ENCODE data around the gene EEF1E1. TPM values are rescaled to one million over a fixed set of nuclear protein-coding genes. Genes with fewer than 3 reads are reported as not detected.

The EEF1E1 gene
- 60.0 and 89.1 TPM in 2 replicates for total RNA-seq

GRCh38 chr6:8102122-8102958 lies at the start of gene EEF1E1:
Gene EEF1E1, minus strand, starts transcription at chr6:8102548. Its CDS starts 27 bp downstream, at chr6:8102521.

GRCh38 chr6:8063761-8064637 lies 38.3 kb downstream of the EEF1E1 start, which contains the start of gene BLOC1S5:
Gene BLOC1S5, minus strand, starts transcription at chr6:8064389. Its CDS starts 13 bp downstream, at chr6:8064376.

Other genes with a start within 250 kb of the EEF1E1 start
- 320 and 322 TPM in 2 replicates for gene TXNDC5, start 191.8 kb downstream of the EEF1E1 start, total RNA-seq
- gene BLOC1S5, start 38.2 kb downstream of the EEF1E1 start, total RNA-seq = 11.3 and 12.4 TPM in 2 replicates

Measured in tracheal epithelial cell (primary cell).